Thoracic aorta (tissue), 2 donors: ENCODE data around the gene COMMD6. TPM values are rescaled to one million over a fixed set of nuclear protein-coding genes. Genes with fewer than 3 reads are reported as not detected.

Experiments
- ATAC-seq: fragments of 150-250 bp; one replicate; pipeline ENCODE4 v1.8.0; 2017; ENCODE audit warnings: low read depth; ENCODE audit not compliant: insufficient number of reproducible peaks, low FRiP score
- DNase-seq: peaks from one replicate; pipeline ENCODE4 v3.0.0-alpha.2; 2020; ENCODE audit warnings: low spot score
- H3K27ac ChIP-seq, 2 donors: fragments of 200-600 bp; sonication (generic); 1 replicate in 1 of 2; 2 replicates in 1 of 2; pipeline ENCODE4 v1.5.1; 2016; ENCODE audit warnings: mild to moderate bottlenecking in 2 of 2, moderate library complexity in 2 of 2
- H3K27me3 ChIP-seq: fragments of 200-600 bp; sonication (generic); replicated peaks from 2 replicates; pipeline ENCODE4 v1.6.0; 2016; ENCODE audit warnings: mild to moderate bottlenecking; ENCODE audit not compliant: insufficient read depth
- H3K36me3 ChIP-seq: fragments of 200-600 bp; sonication (generic); one replicate; pipeline ENCODE4 v1.5.1; 2016
- H3K4me1 ChIP-seq, 2 donors: fragments of 200-600 bp; sonication (generic); 1 replicate in 1 of 2; 2 replicates in 1 of 2; pipeline versions ENCODE4 v1.5.1 to v1.6.0; 2016; ENCODE audit warnings: low read depth in 2 of 2, mild to moderate bottlenecking in 1 of 2; ENCODE audit not compliant: control insufficient read depth in 1 of 2
- H3K4me3 ChIP-seq: fragments of 200-600 bp; sonication (generic); 2 replicates; pipeline ENCODE4 v1.5.1; 2016; ENCODE audit warnings: mild to moderate bottlenecking
- H3K9me3 ChIP-seq: fragments of 200-600 bp; sonication (generic); 2 replicates; pipeline ENCODE4 v1.5.1; 2016
- CTCF ChIP-seq: fragments of 200-600 bp; sonication (generic); IDR thresholded peaks from one replicate; pipeline ENCODE4 v1.5.1; 2019; ENCODE audit warnings: antibody characterized with exemption
- total RNA-seq, 2 donors: library from RNA; depleted of rRNA; stranded (reverse); fragments of >200 nt; gene quantifications; one replicate each; pipeline versions ENCODE4 v1.1.0 to v1.2.3, GENCODE V29; 2016

COMMD6 gene
- total RNA-seq, 2 donors from 2014 or later, result 78.8 to 81.8 TPM

GRCh38 chr13:75544681-75545330, 7.2 kb upstream of the COMMD6 start:
- H3K27ac ChIP-seq, result no peak overlapping the region
- no peaks in the 10 kb centered on the region for H3K27me3 ChIP-seq
- no peak overlapping the region for H3K4me3 ChIP-seq
- H3K9me3 ChIP-seq, result no peaks in the 10 kb centered on the region
- ATAC-seq (no peak), DNase-seq (no peak)
- TF ChIP-seq CTCF, result no peak
- peaks cover 0 to 4% of the 10 kb centered on the region in 2 donors for H3K4me1 ChIP-seq
- H3K36me3 ChIP-seq, result no peaks in the 10 kb centered on the region

GRCh38 chr13:75541961-75542360, 4.3 kb upstream of the COMMD6 start:
- TF ChIP-seq CTCF, result no peak
- no peak for DNase-seq
- H3K27me3 ChIP-seq, result no peaks in the 10 kb centered on the region
- no peak overlapping the region for H3K4me3 ChIP-seq
- no peak overlapping the region for H3K27ac ChIP-seq
- H3K36me3 ChIP-seq, result no peaks in the 10 kb centered on the region
- ATAC-seq, result no peak
- H3K9me3 ChIP-seq, result no peaks in the 10 kb centered on the region
- peaks cover 3 to 8% of the 10 kb centered on the region in 2 donors for H3K4me1 ChIP-seq

DNA sequence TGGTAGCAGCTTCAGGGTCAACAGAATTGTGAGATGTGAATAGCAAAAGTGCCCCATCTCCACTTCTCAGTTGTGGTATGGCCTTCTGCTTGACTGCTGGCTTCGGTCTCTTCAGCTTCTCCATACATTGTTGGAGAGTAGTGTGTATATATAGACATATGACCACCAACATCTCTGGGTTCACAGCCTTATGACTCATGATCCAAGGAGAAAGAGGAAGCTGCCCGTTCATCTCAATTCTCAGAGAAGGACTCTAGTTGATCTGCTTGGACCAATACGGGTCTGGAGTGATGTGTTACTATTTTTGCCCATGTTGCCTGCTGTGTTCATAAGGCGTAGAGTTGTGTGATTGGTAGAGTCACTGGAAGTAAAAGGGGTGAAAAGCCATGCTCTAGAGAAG, 3.6 kb upstream of the COMMD6 start:
- Histone ChIP-seq H3K27ac (no peak overlapping the region), H3K4me1 (peaks cover 8 to 15% of the 10 kb centered on the region in 2 donors), H3K27me3 (no peaks in the 10 kb centered on the region), H3K9me3 (no peaks in the 10 kb centered on the region), H3K4me3 (no peak overlapping the region), H3K36me3 (no peaks in the 10 kb centered on the region)
- ATAC-seq (no peak), DNase-seq (no peak)
- TF ChIP-seq CTCF, result no peak

GRCh38 chr13:75533861-75534260, 3.8 kb downstream of the COMMD6 start:
- TF ChIP-seq CTCF, result no peak
- H3K27ac ChIP-seq, result no peak overlapping the region
- ATAC-seq (no peak), DNase-seq (no peak)
- H3K36me3 ChIP-seq, result no peaks in the 10 kb centered on the region
- peaks cover 10 to 20% of the 10 kb centered on the region in 2 donors for H3K4me1 ChIP-seq
- no peak overlapping the region for H3K4me3 ChIP-seq
- H3K27me3 ChIP-seq, result no peaks in the 10 kb centered on the region
- H3K9me3 ChIP-seq, result no peaks in the 10 kb centered on the region

DNA sequence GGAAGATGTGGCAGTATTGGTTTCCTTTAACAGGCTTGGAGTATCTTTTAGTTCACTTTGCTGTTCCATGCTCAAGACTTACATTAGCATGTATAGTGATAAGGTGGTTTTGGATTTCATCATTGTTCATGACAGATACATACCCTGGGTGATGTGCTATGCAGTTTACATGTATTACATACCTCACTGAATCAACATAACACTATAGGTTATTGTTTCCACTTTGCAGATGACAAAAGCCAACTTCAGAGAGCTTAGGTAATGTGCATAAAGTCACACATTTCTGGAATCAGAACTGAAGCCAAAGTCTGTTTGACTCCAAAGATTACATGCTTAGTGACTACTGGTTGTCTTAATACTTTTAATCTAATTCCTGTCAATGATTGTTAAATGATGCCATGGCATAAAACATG, 7.1 kb downstream of the COMMD6 start:
- Histone ChIP-seq H3K4me1 (peaks cover 0 to 3% of the 10 kb centered on the region in 2 donors), H3K4me3 (no peak overlapping the region), H3K9me3 (no peaks in the 10 kb centered on the region), H3K27me3 (no peaks in the 10 kb centered on the region), H3K27ac (no peak overlapping the region), H3K36me3 (no peaks in the 10 kb centered on the region)
- no peak for TF ChIP-seq CTCF
- DNase-seq (no peak), ATAC-seq (no peak)
